MM.1S (cell line): Measurements from ENCODE around the gene DNAH6.

Source experiments
- DNase-seq: peaks from one replicate; pipeline ENCODE4 v3.0.0-alpha.2; 2015
- H2AFZ ChIP-seq: fragments of 300-600 bp; sonication (generic); 2 replicates; pipeline ENCODE4 v1.6.0; 2016; ENCODE audit warnings: antibody characterized with exemption, low read length
- H3F3A ChIP-seq: fragments of 300-600 bp; sonication (generic); 2 replicates; pipeline ENCODE4 v1.6.1; 2016; ENCODE audit warnings: mild to moderate bottlenecking, antibody characterized with exemption, low read length, moderate library complexity, mixed read lengths; ENCODE audit not compliant: insufficient read depth
- H3K27ac ChIP-seq: fragments of 300-600 bp; sonication (generic); 2 replicates; pipeline ENCODE4 v1.5.1; 2016; ENCODE audit warnings: mild to moderate bottlenecking, low read length
- H3K27me3 ChIP-seq: fragments of 300-600 bp; sonication (generic); replicated peaks from 2 replicates; pipeline ENCODE4 v1.6.0; 2016; ENCODE audit warnings: low read length; ENCODE audit not compliant: insufficient read depth
- H3K36me3 ChIP-seq: fragments of 300-600 bp; sonication (generic); replicated peaks from 2 replicates; pipeline ENCODE4 v1.6.1; 2016; ENCODE audit warnings: mild to moderate bottlenecking, low read length, mixed read lengths; ENCODE audit not compliant: insufficient read depth
- H3K4me1 ChIP-seq: fragments of 300-600 bp; sonication (generic); 2 replicates; pipeline ENCODE4 v1.6.1; 2016; ENCODE audit warnings: low read length, mixed read lengths
- H3K4me2 ChIP-seq: fragments of 300-600 bp; sonication (generic); 2 replicates; pipeline ENCODE4 v1.6.0; 2016; ENCODE audit warnings: low read depth, low read length
- H3K4me3 ChIP-seq: fragments of 300-600 bp; sonication (generic); 2 replicates; pipeline ENCODE4 v1.5.1; 2016; ENCODE audit warnings: low read length, mixed read lengths
- H3K79me2 ChIP-seq: fragments of 300-600 bp; sonication (generic); 2 replicates; pipeline ENCODE4 v1.6.1; 2016; ENCODE audit warnings: mixed run types, low read length, mixed read lengths
- H3K9ac ChIP-seq: fragments of 300-600 bp; sonication (generic); 2 replicates; pipeline ENCODE4 v1.6.1; 2016; ENCODE audit warnings: low read length, mixed read lengths
- H3K9me2 ChIP-seq: fragments of 300-600 bp; sonication (generic); replicated peaks from 2 replicates; pipeline ENCODE4 v1.6.1; 2016; ENCODE audit warnings: mild to moderate bottlenecking, low read length, mixed read lengths; ENCODE audit not compliant: insufficient read depth
- H3K9me3 ChIP-seq: fragments of 300-600 bp; sonication (generic); replicated peaks from 2 replicates; pipeline ENCODE4 v1.6.1; 2016; ENCODE audit warnings: mild to moderate bottlenecking, low read length, mixed read lengths; ENCODE audit not compliant: insufficient read depth
- H4K20me1 ChIP-seq: fragments of 300-600 bp; sonication (generic); 2 replicates; pipeline ENCODE4 v1.6.1; 2016; ENCODE audit warnings: mild to moderate bottlenecking, low read length, moderate library complexity, mixed read lengths; ENCODE audit not compliant: insufficient read depth
- CTCF ChIP-seq: fragments of 300-600 bp; sonication (generic); IDR thresholded peaks from 2 replicates; pipeline ENCODE4 v1.5.1; 2016; ENCODE audit warnings: antibody characterized with exemption, low read length, mixed read lengths
- EZH2 ChIP-seq: fragments of 300-600 bp; sonication (generic); optimal IDR thresholded peaks from 2 replicates; pipeline ENCODE3; 2017; ENCODE audit warnings: low read depth, mild to moderate bottlenecking, antibody characterized with exemption, low read length, mixed read lengths
- EZH2phosphoT487 ChIP-seq: fragments of 300-600 bp; sonication (generic); IDR thresholded peaks from 2 replicates; pipeline ENCODE4 v1.6.1; 2018; ENCODE audit warnings: antibody characterized with exemption, low read length

Gene DNAH6

DNA sequence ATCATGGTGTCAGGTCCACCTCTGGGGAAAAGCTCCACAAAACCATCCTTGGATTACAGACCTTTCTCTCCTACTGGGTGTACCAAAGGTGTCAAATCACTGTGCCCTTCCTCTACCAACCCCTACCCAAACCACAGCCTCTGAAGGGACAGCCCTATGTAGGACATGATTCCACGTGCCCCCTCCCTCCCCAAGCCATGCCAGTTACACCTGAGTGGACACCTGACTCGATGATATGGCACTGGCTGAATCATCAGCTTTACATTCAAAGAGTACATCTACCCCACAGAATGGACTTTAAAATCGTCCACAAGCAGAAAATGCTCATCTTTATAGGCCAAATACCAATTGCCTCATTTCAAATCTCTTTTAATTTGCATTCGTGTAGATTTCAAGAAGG lies 338.6 kb downstream of the DNAH6 start:
- Histone ChIP-seq H3K9ac (no peak overlapping the region), H3K27me3 (no peaks in the 10 kb centered on the region), H3K4me1 (no peaks in the 10 kb centered on the region; the same call in 1 of the 2 replicates), H2AFZ (no peak overlapping the region), H3K79me2 (no peaks in the 10 kb centered on the region), H3K9me3 (no peaks in the 10 kb centered on the region), H3K4me2 (no peak overlapping the region), H3K27ac (no peak overlapping the region), H3K36me3 (no peaks in the 10 kb centered on the region), H4K20me1 (no peaks in the 10 kb centered on the region), H3K4me3 (no peak overlapping the region), H3F3A (no peaks in the 10 kb centered on the region), H3K9me2 (no peaks in the 10 kb centered on the region)
- DNase-seq, result no peak
- TF ChIP-seq EZH2 (no peak), EZH2phosphoT487 (no peak), CTCF (no peak)

DNA sequence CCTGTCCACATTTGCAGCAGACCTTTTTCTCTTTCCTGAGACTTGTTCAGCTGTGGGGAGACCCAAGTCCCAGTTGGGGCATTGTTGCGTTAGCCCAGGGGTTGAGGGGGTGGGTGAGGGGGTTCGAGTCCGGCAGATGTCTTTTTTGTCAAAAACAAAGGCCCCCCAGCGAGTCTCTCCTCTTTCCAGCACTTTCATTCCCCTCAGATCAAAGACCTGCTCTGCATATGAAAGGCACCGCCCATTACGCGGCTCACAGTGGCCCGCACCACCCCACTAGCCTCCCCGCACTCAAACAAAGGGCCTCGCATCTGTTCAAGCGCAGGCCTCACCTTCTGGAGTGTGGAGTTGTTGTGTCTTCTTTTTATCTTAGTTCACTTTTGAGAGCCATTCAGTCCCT lies 339.4 kb downstream of the DNAH6 start:
- Histone ChIP-seq H3K9me2 (no peaks in the 10 kb centered on the region), H4K20me1 (no peaks in the 10 kb centered on the region), H3F3A (no peaks in the 10 kb centered on the region), H2AFZ (no peak overlapping the region), H3K36me3 (no peaks in the 10 kb centered on the region), H3K4me3 (no peak overlapping the region), H3K79me2 (no peaks in the 10 kb centered on the region), H3K4me2 (no peak overlapping the region), H3K9ac (no peak overlapping the region), H3K4me1 (no peaks in the 10 kb centered on the region; the same call in 1 of the 2 replicates), H3K9me3 (no peaks in the 10 kb centered on the region), H3K27me3 (no peaks in the 10 kb centered on the region), H3K27ac (no peak overlapping the region)
- no peak for DNase-seq
- TF ChIP-seq EZH2 (no peak), EZH2phosphoT487 (no peak), CTCF (no peak)

- Histone ChIP-seq H3K4me2 (no peak overlapping the region), H3K4me1 (no peaks in the 10 kb centered on the region; the same call in 1 of the 2 replicates), H4K20me1 (no peaks in the 10 kb centered on the region), H3K9me2 (no peaks in the 10 kb centered on the region), H3K27me3 (no peaks in the 10 kb centered on the region), H3K27ac (no peak overlapping the region), H3K4me3 (no peak overlapping the region), H3K9me3 (no peaks in the 10 kb centered on the region), H3K9ac (no peak overlapping the region), H3K79me2 (no peaks in the 10 kb centered on the region), H2AFZ (no peak overlapping the region), H3K36me3 (no peaks in the 10 kb centered on the region), H3F3A (no peaks in the 10 kb centered on the region)
- no peak for DNase-seq
- no peak for TF ChIP-seq EZH2
- TF ChIP-seq CTCF, result no peak
- no peak for TF ChIP-seq EZH2phosphoT487
Observed at GRCh38 chr2:84856787-84857186, 340.5 kb downstream of the DNAH6 start.
